OCI-M1 (cell line): ENCODE measurements around the gene SCLT1.

Experiments used
- DNase-seq: peaks from one replicate; lab custom pipeline; 2025; lab: John Stamatoyannopoulos, UW

The SCLT1 gene

DNA sequence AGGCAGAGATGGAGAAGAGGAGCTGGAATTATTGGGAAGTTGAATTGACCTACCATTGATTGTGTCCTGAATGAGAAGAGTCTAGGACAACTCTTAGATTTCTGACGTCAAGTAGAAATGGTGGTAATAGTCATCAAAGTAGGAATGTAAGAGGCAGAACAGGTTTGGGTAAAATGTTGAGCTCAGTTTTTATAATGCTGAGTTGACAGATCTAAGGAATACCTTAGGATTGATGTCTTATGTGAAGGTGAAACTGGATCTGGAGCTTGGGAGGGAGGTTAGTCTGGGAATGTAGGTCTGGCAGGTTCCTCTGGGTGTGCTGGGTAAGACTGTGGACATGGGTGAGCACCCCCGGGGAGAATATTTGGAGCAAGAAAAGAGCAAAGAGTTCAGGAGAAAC lies 251.9 kb downstream of the SCLT1 start:
- DNase-seq, result no peak

DNA sequence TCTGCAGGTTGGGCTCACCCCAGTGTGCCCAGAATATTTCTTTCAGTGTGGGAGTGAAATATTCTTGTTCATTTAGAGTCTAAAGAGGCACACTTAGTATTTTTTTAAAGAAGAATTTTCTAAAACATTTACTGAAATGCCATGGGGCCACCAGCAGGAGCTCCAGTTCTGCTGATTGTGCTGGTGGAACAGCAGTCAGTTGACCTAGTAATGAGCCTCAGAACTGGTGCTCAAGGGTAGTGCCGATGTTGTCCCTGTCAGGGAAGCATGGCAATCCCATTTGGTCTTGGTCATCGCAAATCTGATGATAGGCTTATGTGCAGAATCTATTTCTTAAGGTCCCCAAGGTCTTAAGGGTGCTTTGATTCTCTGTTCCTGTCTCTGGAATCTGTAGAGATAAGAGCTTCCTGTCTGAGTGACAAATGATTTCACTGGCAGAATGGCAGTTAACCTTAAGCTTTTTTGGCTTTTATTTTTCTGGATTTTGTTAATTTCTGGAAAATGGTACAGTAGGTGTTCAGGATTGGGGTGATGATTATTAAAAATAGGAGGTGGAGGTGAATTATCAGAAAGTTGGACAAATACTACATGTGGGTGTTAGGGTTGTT lies 252.5 kb downstream of the SCLT1 start:
- DNase-seq, result no peak

DNA sequence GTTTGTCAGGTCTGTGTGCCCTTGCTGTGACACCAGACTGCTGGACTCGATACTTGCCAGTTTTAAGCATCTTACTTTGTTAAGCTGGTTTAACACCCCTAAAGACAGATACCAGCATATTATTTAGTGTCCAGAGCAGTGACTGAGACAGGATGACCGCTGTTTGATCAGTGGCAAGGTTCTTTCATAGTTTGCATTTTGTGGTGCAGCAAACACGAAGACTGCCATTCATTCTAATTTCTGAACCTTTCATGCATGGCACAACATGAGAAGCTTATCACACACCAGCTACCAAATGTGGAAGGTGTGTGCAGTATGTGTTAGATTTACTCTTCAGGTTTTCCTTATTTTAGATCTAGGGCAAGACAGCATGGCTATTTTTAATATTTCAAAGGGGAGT lies 255.7 kb downstream of the SCLT1 start:
- DNase-seq, result no peak

DNA sequence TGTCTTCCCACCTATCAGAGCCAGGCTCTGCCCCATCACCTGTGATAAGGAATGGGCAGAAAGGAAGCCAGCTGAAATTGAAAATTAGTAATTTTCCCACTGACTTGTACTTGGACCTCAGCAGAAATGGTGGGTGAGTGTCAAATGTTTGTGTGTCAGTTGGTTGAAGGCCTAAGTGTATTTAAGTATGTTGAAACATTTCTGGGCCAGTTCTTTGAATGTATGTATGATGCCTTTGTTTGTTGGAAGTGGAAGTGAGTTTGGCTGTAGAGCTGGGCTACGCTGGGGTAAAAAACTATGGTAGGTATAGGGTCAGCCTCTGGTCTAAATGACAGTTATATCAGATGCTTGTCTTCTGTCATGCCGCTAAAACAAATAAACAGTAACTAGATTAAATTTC lies 256.1 kb downstream of the SCLT1 start:
- no peak for DNase-seq

DNA sequence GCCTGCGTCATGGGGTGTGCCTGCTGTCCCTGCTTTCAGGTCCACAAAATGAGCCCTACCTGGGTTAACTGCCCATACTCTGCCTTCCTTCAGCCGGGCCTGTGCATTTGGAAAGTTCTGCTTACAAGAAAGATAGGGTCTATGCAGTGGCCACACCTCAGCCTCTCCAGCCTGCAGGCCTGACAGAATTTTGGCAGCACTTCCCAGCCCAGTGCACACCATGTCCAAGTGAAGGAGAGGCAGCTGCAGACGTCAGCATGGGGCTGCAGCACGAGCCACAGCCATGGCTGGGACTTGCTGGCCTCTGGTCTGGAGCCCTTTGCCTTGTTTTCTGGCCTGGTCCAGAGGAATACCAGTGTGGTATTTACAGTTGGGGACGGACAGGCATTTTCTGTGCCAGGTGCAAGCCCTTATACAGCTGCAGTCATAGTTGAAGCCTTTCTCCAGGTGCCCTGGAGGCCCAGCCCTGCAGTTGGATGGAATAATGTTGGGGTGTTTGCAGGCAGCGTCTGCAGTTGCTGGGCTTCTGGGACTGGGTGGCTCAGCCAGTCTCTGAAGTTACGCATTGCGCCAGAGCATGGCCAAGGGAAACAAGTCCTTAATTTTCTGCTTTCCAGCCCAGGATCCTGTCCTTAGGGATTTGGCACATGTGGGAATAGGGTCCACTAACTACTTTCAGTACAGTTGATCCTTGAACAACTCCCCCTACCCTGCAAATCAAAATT lies 257.7 kb downstream of the SCLT1 start:
- DNase-seq, result no peak
